ENCODE measurements around the gene PELI3. TPM values are rescaled to one million over a fixed set of nuclear protein-coding genes. Genes with fewer than 3 reads are reported as not detected.

Gene PELI3
- total RNA-seq, 2 experiments from 2014 or later: 4.3 to 8.1 TPM

DNA sequence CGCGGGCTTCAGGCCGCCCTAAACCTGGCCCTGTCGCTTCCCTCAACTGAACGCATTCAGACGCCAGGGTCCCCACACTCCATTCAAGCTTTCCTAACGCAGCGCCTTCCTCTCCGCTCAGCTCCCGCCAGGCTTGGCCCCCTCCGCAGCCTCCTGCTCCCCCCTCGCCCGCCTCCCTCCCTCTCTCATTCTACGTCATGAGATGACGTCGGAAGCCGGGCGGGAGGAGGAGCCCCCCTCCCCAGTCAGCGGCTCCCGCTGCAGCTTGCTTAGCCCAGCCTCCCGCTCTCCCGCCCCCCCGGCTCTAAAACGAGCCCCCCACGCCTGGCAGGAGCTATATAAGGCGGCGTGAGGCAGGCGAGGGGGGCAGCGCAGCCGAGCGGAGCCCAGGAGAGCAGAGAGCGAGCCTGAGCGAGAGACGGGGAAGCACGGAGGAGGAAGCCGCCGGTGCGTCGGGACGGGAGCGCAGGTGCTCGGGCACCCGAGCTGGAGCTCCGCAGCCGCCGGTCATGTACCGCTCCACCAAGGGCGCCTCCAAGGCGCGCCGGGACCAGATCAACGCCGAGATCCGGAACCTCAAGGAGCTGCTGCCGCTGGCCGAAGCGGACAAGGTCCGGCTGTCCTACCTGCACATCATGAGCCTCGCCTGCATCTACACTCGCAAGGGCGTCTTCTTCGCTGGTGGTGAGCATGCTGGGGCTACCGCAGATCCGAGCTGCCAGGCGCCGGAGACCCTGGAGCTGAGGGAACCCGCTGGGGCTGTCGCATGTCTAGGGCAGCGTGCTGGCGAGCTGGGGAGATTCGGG, 45.8 kb upstream of the PELI3 start, which contains the start of gene NPAS4:
NPAS4 (plus strand) TSS at position 365 of the 806 bp plus-strand sequence; CDS start at position 510, 145 bp downstream.
- no peaks in the 10 kb centered on the region for H3K36me3 ChIP-seq (ENCODE audit: insufficient read depth, low read length)
- no peaks in the 10 kb centered on the region for H3K4me1 ChIP-seq (ENCODE audit: insufficient read depth, low read length, poor library complexity, severe bottlenecking)
- H4K20me1 ChIP-seq (ENCODE audit: insufficient read depth, low read length): no peaks in the 10 kb centered on the region
- ChIA-PET CTCF (ENCODE audit: unreplicated experiment) (interaction anchor here (0.5 to 1.4 kb wide), 7 partner anchors 15 to 459 kb away, joined by 3 to 6 read pairs (median 3); no protein-coding TSS in a partner anchor), POLR2A (interaction anchor here (0.6 to 1.0 kb wide), 2 partner anchors 14 to 571 kb away, joined by 3 read pairs; no protein-coding TSS in a partner anchor)
- H3K27ac ChIP-seq (ENCODE audit: low read depth, low read length, poor library complexity, severe bottlenecking): no peak within 1 kb of the TSS
- intact Hi-C loops (cut with micrococcal nuclease; ENCODE audit: unreplicated experiment): no loop called here
- no peaks in the 10 kb centered on the region for H3K79me2 ChIP-seq (ENCODE audit: insufficient read depth, low read depth, low read length)
- no peaks in the 10 kb centered on the region for H3K9me3 ChIP-seq (ENCODE audit: low read length)
- no peak within 1 kb of the TSS for H3K4me3 ChIP-seq (ENCODE audit: low read depth, low read length, poor library complexity, severe bottlenecking)
- no peak within 1 kb of the TSS for H3K4me2 ChIP-seq (ENCODE audit: low read length)
- H3K9me2 ChIP-seq (ENCODE audit: insufficient read depth, low read length): no peaks in the 10 kb centered on the region
- H2AFZ ChIP-seq (ENCODE audit: low read length): no peak within 1 kb of the TSS
- no peak for TF ChIP-seq EZH2phosphoT487 (IDR thresholded peaks at IDR 0.05; ENCODE audit: borderline replicate concordance, low read depth, low read length)
- TF ChIP-seq, protein P1, sequence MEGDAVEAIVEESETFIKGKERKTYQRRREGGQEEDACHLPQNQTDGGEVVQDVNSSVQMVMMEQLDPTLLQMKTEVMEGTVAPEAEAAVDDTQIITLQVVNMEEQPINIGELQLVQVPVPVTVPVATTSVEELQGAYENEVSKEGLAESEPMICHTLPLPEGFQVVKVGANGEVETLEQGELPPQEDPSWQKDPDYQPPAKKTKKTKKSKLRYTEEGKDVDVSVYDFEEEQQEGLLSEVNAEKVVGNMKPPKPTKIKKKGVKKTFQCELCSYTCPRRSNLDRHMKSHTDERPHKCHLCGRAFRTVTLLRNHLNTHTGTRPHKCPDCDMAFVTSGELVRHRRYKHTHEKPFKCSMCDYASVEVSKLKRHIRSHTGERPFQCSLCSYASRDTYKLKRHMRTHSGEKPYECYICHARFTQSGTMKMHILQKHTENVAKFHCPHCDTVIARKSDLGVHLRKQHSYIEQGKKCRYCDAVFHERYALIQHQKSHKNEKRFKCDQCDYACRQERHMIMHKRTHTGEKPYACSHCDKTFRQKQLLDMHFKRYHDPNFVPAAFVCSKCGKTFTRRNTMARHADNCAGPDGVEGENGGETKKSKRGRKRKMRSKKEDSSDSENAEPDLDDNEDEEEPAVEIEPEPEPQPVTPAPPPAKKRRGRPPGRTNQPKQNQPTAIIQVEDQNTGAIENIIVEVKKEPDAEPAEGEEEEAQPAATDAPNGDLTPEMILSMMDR (conservative IDR thresholded peaks at IDR 0.05; ENCODE audit: low read length): no peak
- no peak for DNase-seq (ENCODE audit: low spot score)
- BruUV-seq (replicated peaks): no TSS peak

DNA sequence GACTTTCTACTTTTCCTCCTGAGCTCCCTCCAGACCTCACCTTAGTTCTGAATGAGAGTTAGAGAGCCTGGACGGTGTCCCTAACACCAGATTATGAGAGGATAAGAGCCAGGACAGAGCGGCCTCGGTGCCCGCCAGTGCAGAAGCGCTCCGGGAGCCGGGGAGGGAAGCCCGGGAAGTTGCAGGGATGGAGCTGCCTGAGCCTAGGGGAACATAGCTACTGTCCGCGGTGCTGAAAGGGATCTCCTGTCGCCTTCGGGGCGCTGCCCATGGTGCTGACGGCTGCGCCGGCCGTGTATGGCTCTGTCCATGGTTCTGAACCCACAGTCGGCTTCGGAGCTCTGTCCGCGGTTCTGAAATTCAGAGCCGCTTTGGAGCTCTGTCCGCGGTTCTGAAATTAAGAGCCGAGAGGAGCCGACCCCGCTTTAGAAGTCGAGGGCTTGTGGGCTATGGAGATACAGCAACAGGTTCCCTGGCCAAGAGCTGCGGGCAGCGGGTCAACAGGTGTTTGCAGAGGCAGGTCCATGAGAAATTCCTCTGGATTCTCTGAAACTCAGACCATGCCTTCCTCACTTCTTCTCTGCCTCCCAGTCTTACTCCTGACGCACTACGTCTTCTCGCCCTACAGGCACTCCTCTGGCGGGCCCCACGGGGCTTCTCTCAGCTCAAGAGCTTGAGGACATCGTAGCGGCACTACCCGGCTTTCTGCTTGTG, 45.1 kb upstream of the PELI3 start:
- CTCF ChIA-PET (ENCODE audit: unreplicated experiment): interaction anchor here (0.5 to 1.4 kb wide), 5 partner anchors 15 to 257 kb away, joined by 3 read pairs; no protein-coding TSS in a partner anchor
- Histone ChIP-seq H3K9me2 (ENCODE audit: insufficient read depth, low read length) (no peaks in the 10 kb centered on the region), H3K36me3 (ENCODE audit: insufficient read depth, low read length) (no peaks in the 10 kb centered on the region), H3K4me1 (ENCODE audit: insufficient read depth, low read length, poor library complexity, severe bottlenecking) (no peaks in the 10 kb centered on the region), H3K79me2 (ENCODE audit: insufficient read depth, low read depth, low read length) (no peaks in the 10 kb centered on the region), H3K4me2 (ENCODE audit: low read length) (no peak overlapping the region), H4K20me1 (ENCODE audit: insufficient read depth, low read length) (no peaks in the 10 kb centered on the region), H2AFZ (ENCODE audit: low read length) (no peak overlapping the region), H3K4me3 (ENCODE audit: low read depth, low read length, poor library complexity, severe bottlenecking) (no peak overlapping the region), H3K27ac (ENCODE audit: low read depth, low read length, poor library complexity, severe bottlenecking) (no peak overlapping the region), H3K9me3 (ENCODE audit: low read length) (no peaks in the 10 kb centered on the region)
- DNase-seq (ENCODE audit: low spot score): peak; percentile 90
- intact Hi-C loops (cut with micrococcal nuclease; ENCODE audit: unreplicated experiment): no loop called here
- no peak for TF ChIP-seq EZH2phosphoT487 (IDR thresholded peaks at IDR 0.05; ENCODE audit: borderline replicate concordance, low read depth, low read length)
- TF ChIP-seq, protein P1 (conservative IDR thresholded peaks at IDR 0.05; ENCODE audit: low read length): no peak
- BruUV-seq (replicated peaks): no TSS peak
- POLR2A ChIA-PET: interaction anchor here (0.6 to 1.0 kb wide), 2 partner anchors 14 to 570 kb away, joined by 3 read pairs; no protein-coding TSS in a partner anchor
